ENCODE data around the gene FBXL14.
A peak's percentile ranks its signal among the peaks of the same experiment; 100 is the strongest.

The FBXL14 gene

GRCh38 chr12:1592444-1593173, 1.8 kb downstream of the FBXL14 start:
- peak; percentile 69 for DNase-seq

- no peak for DNase-seq
These were observed 2.8 kb downstream of the FBXL14 start for GRCh38 chr12:1591543-1591942.

- peak; percentile 64 for DNase-seq
These were observed 3.3 kb downstream of the FBXL14 start for GRCh38 chr12:1591034-1591433.

GRCh38 chr12:1590221-1590979, 4.0 kb downstream of the FBXL14 start:
- no peak for DNase-seq

- no peak for DNase-seq
These were observed 5.8 kb downstream of the FBXL14 start for GRCh38 chr12:1588575-1588947.

- DNase-seq = no peak
These were observed 6.3 kb downstream of the FBXL14 start for GRCh38 chr12:1587927-1588574.

GRCh38 chr12:1584326-1584725, 10.1 kb downstream of the FBXL14 start:
- DNase-seq = no peak

- DNase-seq = peak; percentile 77
These were observed 10.8 kb downstream of the FBXL14 start for GRCh38 chr12:1583421-1584078.

- DNase-seq = no peak
These were observed 11.7 kb downstream of the FBXL14 start for GRCh38 chr12:1582709-1583050.

GRCh38 chr12:1581973-1582708, 12.2 kb downstream of the FBXL14 start:
- DNase-seq = no peak

- DNase-seq = no peak
These were observed 13.9 kb downstream of the FBXL14 start for GRCh38 chr12:1580526-1580925.

- no peak for DNase-seq
These were observed 14.5 kb downstream of the FBXL14 start for GRCh38 chr12:1579651-1580435.

- DNase-seq = no peak
These were observed 17.8 kb downstream of the FBXL14 start for GRCh38 chr12:1576410-1577241.

- DNase-seq = no peak
These were observed 18.7 kb downstream of the FBXL14 start for GRCh38 chr12:1575408-1576401.

- DNase-seq = no peak
These were observed 19.5 kb downstream of the FBXL14 start for GRCh38 chr12:1574865-1575259.

GRCh38 chr12:1573960-1574864, 20.2 kb downstream of the FBXL14 start:
- no peak for DNase-seq

GRCh38 chr12:1572731-1573130, 21.6 kb downstream of the FBXL14 start:
- no peak for DNase-seq

- no peak for DNase-seq
These were observed 26.5 kb downstream of the FBXL14 start for GRCh38 chr12:1567852-1568251.
